Fibroblast of skin of back (primary cell): Measurements from ENCODE around the gene RAMP1.

Experiments used
- DNase-seq: peaks from one replicate; pipeline ENCODE4 v3.0.0-alpha.2; 2013

Gene RAMP1

GRCh38 chr2:237895544-237896506 lies 36.4 kb downstream of the RAMP1 start:
- DNase-seq: peak; percentile 48

GRCh38 chr2:237896507-237896892 lies 37.1 kb downstream of the RAMP1 start:
- DNase-seq: peak; percentile 69

GRCh38 chr2:237896956-237897355 lies 37.5 kb downstream of the RAMP1 start:
- no peak for DNase-seq

GRCh38 chr2:237898057-237898414 lies 38.6 kb downstream of the RAMP1 start:
- peak; percentile 17 for DNase-seq

GRCh38 chr2:237900891-237901831 lies 41.7 kb downstream of the RAMP1 start:
- DNase-seq: no peak

DNA sequence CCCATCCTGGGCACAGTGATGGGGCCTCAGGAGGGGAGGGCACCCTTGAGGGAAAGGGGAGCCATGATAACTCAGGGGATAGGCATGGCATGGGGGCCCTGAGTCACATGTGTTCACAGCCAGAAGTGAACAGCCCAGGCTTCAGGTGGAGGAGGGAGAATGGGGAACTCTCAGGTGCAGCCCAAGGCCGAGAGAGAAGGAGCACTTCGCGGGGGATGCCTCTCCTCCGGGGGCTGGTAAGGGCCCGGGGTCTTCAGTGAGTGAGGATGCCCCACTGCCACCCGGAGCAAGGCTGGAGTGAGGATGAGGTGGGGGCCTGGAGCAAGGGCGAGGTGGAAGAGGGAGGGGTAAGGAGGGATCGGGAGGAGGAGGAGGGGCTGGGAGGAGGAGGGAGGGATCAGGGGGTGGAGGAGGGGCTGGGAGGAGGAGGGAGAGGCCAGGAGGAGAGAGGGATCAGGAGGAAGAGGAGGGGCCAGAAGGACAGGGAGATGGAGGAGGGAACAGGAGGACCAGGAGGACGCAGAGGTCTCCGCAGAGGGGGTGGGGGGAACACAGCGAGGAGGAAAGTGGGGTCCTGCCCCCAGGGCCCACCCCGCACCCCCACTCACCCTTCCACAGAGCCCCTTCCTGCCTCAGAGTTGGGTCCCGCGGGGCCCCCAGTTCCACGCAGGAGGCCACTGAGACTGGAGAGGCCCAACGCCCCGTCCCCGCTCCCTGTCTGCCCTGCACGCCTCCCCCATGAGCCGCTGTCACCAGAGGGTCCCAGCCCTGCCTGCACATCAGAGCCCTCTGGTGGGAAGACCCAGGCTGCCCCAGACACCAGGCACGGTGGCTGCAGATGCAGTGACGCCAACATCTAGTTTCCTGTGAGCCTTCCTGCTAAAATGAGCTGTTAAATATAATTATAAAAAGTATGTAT lies 42.8 kb downstream of the RAMP1 start:
- DNase-seq: no peak

DNA sequence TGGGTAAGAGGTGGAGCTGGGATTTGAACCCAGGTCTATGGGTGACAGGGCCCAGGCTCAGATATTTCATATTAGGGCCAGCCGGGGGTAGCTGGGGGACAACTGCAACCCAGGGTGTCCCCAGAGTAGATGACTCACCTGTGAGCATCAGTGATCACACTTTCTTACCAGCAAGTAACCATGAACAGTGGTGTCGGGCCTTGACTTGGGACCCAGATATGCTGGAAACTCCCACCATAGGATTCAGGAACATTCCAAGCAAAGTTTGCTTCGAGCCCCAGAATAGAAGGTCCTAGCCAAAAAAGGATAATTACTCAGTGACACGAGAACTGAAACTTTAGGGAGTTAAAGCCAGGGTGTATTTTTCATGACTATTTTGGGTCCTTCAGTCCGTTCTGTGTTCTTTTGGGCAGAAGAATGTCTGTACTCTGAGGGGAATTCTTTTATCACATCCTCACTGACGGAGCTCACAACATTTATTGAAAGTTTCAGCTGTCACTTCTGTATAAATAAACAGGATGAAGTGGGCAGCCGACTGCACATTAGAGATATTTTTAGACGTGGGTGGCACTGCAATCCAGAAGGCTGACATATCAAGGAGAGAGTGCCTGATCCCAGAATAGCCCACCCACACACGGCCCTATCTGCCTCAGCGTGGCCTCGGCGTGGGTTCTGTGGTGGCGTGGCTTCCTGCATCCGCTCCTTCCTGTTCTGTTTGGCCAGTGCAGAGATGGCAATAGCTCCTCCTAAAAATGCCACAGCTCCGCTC lies 45.6 kb downstream of the RAMP1 start:
- peak; percentile 87 for DNase-seq

GRCh38 chr2:237907144-237907543 lies 47.7 kb downstream of the RAMP1 start:
- DNase-seq: no peak

DNA sequence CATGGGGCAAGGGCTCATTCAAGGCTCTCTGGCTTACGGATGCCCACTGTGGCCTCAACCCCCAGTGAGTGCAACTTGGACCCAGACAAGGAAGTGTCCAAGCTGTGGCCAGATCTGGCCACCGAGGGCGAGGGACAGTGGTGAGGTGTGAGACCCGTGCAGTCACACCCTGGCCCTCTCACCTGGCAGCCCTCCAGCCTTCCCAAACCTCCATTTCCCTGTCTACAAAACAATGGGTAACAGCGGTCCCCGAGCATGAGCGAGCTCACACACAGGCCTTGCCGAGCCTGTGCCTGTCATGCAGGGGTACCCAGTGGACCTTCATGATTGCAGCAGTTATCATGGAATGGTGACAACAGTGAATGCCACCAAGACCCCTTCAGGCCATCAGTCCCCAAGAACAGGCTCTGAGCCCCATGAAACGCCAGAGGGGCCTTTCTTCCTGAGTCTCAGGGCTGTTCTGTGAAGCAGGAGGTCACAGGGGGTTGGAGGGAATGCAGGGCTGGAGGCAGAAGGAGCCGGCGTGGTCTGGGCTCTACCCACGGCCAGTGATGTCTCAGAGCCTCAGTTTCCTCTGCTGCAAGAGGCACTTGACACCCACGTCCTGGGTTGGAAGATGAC lies 49.8 kb downstream of the RAMP1 start:
- no peak for DNase-seq

DNA sequence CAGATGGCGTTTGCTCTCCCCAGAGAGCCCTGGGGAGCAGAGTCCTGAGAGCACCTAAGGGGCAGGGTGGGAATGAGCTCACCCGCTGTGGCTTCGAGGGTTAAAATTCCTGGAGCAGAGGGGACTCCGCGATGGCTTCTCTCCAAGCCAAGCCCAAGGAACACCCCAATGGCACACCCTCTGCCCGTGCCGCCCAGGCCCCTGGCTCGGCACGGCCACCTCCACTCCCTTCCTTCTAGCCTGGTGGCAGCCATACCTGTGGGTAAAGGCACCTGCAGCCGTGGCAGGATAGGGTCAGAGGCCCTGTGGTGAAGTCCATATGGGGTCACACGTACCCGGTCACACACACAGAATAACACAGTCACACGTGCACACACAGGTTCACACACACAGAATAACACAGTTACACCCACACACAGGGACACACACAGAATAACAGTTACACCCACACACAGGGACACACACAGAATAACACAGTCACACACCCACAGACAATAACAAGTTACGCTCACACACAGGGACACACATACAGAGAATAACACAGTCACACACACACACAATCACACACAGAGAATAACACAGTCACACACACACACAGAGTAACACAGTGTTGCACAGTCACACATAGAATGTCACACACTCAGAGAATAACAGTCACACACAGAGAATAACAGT lies 50.5 kb downstream of the RAMP1 start:
- no peak for DNase-seq

DNA sequence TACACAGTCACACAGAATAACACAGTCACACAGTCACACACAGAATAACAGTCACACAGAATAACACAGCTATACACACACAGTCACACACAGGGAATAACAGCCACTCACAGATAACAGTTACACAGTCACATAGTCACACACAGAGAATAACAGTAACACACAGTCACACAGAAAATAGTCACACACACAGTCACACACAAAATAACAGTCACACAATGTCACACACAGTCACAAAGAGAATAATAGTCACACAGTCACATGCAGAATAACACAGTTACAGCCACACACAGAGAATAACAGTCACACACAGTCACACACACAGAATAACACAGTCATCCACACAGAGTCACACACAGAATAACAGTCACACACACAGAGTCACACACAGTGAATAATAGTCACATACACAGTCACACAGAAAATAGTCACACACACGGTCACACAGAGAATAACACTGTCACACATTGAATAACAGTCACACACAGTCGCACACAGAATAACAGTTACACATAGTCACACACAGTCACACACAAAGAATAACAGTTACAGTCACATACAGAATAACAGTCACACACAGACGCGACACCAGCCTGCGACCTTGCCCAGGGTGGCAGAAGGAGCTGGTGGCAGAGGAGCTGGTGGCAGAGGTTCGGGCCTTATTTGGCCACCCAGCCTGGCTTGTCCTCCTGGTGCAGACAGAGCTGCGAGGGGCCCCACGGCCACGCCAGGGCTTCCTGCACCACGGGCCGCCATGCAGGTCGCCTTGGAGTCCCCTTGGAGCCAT lies 51.3 kb downstream of the RAMP1 start:
- no peak for DNase-seq

DNA sequence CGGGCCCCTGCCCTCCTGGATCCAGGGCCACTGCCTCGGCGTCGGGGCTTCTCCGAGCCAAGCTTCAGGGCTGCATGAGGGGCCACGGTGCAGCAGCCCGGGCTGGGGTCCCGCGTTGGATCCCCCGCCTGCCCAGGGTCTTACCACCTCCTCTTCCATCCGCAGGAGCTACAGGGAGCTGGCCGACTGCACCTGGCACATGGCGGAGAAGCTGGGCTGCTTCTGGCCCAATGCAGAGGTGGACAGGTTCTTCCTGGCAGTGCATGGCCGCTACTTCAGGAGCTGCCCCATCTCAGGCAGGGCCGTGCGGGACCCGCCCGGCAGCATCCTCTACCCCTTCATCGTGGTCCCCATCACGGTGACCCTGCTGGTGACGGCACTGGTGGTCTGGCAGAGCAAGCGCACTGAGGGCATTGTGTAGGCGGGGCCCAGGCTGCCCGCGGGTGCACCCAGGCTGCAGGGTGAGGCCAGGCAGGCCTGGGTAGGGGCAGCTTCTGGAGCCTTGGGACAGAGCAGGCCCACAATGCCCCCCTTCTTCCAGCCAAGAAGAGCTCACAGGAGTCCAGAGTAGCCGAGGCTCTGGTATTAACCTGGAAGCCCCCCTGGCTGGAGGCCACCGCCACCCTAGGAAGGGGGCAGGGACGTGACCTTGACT lies 52.1 kb downstream of the RAMP1 start:
- no peak for DNase-seq

DNA sequence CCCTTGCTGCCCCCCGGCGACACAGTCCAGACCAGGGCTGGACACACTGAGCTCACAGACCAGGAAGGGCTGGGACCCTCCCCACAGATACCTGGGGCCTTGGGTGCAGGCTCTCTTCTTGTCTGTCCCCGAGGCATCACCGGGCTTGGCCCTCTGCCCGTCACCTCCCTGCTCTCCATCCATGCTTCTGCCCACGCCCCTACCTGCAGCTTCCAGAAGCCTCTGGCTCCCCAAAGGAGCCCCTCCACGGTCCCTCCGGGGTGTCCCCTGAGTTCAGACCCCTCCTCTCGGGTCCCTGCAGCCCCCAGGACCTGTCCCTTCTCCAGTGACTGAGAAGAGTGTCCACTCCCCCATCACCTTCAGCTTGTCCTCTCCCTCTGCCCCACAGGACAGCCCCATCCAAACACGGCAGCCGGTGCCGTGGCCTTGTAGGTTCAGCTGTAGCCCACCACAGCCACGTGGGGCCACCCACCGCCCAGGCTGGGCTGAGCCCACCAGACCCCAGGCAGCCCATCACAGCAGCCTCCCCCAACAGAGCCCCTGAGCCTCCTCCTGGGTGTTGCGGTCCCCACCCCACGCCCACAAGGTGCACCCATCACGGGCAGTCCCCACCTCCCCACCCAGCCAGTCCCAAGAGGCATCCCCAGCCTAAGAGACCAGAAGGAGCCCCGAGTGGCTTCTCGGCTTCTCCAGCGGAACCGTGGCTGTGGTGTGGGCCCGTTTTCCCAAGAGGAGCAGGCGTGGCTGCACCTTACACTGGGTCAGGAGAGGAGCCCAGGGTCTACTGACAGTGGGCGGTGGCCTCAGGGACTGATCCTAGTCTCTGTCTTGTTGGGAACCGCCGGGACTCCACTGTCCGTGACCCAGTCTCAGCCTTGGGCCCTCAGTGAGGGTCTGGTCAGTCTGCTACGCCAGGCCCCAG lies 53.1 kb downstream of the RAMP1 start:
- no peak for DNase-seq

DNA sequence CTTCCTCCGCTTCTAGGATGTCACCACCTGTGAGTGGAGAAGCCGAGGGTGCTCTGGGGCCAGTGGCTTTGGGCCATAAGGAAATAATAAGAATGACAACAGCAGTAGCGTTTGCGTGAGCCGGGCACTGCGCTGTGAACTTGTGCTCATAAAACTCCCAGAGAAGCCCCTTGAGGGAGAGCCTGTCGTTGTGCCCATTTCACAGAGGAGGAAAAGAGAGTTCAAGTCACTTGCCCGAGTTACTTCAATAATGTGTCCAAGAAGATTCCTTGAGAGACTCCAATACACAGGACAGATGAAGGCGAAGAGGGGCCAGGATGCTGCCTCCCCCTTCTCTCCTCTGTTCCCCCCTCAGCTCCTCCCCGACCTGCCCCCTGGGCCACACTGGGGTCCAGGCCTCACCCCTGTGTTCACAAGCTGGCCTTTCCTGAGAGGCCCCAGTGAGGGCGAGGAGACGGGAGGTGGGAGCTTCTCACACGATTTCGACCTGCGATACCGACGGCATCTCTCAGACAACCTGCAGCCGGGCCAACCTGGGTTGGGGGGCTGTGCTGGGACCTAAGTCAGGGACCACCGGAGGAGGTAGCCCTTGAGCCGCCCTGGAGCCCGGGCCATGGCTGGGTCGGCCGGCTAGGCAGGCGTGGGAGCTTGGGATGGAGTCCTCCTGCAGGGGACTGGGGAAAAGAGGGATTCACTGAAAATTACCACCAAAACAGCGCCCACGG lies 53.9 kb downstream of the RAMP1 start:
- DNase-seq: no peak

- DNase-seq: no peak
Measured at GRCh38 chr2:237915576-237915975, 56.2 kb downstream of the RAMP1 start.

GRCh38 chr2:237916296-237916695 lies 56.9 kb downstream of the RAMP1 start:
- no peak for DNase-seq

DNA sequence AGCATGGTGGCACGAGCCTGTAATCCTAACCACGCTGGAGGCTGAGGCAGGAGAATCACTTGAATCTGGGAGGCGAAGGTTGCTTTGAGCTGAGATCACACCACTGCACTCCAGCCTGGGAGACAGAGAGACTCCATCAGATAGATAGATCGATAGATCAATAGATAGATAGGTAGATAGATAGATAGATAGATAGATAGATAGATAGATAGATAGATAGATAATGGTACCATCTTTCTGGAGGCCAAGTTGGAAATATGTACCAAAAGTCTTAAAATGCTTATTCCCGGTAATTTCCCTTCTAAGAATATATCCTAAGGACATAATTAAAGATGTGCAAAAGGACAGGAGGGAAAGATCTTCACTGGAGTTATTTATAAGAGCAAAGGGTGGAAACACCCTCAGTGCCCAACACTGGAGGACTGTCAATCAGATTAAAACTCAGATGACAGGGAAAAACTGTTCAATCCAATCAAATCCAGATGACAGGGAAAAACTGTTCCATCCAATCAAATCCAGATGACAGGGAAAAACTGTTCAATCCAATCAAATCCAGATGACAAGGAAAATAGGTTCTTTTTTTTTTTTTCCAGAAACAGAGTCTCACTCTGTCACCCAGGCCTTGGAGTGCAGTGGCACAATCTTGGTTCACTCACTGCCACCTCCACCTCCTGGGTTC lies 58.4 kb downstream of the RAMP1 start:
- no peak for DNase-seq
